22Rv1 (cell line): ENCODE measurements around the gene GDPGP1.

Source experiments
- H3K27ac ChIP-seq: fragments of 450-650 bp; 2 replicates; pipeline ENCODE4 v1.5.1; 2017
- ZFX ChIP-seq: fragments of 450-650 bp; IDR thresholded peaks from 2 replicates; pipeline ENCODE4 v1.6.1; 2017; ENCODE audit warnings: antibody characterized with exemption, borderline replicate concordance
- TF ChIP-seq, protein P1 (sequence below): fragments of 450-650 bp; IDR thresholded peaks from 2 replicates; pipeline ENCODE4 v1.5.1; 2017; ENCODE audit warnings: mild to moderate bottlenecking

GDPGP1 gene

DNA sequence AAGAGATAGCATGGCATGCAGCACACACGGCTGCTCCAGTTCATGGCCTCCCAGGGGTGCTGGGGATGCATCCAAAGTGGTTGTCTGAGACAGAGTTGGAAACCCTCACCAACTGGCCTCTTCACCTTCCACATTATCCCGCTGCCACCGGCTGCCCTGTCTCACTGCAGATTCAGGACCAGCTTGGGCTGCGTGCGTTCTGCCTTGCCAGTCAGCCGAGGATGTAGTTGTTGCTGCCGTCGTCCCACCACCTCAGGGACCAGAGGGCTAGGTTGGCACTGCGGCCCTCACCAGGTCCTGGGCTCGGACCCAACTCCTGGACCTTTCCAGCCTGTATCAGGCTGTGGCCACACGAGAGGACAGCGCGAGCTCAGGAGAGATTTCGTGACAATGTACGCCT lies 5.0 kb upstream of the GDPGP1 start:
- no peak overlapping the region for H3K27ac ChIP-seq
- TF ChIP-seq, protein P1, sequence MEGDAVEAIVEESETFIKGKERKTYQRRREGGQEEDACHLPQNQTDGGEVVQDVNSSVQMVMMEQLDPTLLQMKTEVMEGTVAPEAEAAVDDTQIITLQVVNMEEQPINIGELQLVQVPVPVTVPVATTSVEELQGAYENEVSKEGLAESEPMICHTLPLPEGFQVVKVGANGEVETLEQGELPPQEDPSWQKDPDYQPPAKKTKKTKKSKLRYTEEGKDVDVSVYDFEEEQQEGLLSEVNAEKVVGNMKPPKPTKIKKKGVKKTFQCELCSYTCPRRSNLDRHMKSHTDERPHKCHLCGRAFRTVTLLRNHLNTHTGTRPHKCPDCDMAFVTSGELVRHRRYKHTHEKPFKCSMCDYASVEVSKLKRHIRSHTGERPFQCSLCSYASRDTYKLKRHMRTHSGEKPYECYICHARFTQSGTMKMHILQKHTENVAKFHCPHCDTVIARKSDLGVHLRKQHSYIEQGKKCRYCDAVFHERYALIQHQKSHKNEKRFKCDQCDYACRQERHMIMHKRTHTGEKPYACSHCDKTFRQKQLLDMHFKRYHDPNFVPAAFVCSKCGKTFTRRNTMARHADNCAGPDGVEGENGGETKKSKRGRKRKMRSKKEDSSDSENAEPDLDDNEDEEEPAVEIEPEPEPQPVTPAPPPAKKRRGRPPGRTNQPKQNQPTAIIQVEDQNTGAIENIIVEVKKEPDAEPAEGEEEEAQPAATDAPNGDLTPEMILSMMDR, result no peak
- no peak for TF ChIP-seq ZFX

DNA sequence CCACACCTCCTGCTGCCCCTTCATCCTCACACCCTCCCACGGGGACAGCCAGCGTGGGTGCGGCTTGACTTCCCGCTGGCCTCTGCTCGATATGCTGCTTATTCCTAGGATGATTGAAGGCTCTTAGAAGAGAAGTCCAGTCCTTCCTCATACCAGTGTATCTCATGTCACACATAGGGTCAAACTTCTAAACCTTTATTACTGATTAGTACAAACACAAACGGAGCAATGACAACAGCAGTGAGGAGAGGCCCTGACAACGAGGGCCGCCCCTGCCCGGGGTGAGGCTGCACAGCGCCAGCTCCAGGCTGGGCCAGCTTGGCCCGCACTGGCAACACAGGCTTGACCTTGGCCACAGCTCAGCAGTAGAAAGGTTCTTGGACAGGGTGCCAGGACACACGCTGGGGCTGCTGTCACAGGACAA lies 3.9 kb upstream of the GDPGP1 start:
- no peak for TF ChIP-seq ZFX
- TF ChIP-seq, protein P1, result no peak
- peak overlapping the region; percentile 86 for H3K27ac ChIP-seq

DNA sequence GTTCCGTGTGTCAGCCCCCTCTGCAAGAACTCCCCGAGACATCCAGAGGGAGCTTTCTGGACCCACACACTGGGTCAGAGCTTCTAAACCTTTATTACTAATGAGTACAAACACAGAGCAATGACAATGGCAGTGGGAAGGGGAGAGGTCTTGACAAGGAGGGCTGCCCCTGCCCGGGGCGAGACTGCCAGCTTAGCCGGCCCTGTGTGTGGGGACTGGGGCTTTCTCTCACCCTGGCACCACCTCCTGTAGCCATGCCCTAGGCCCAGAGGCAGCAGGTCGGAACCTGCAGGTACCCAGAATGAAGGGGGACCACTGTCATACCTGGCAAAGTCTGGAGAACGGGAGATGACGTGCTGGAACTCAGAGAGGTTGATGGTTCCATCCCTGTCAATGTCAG lies 3.4 kb upstream of the GDPGP1 start:
- peak overlapping the region; percentile 86 for H3K27ac ChIP-seq
- TF ChIP-seq ZFX, result no peak
- TF ChIP-seq, protein P1, result no peak

DNA sequence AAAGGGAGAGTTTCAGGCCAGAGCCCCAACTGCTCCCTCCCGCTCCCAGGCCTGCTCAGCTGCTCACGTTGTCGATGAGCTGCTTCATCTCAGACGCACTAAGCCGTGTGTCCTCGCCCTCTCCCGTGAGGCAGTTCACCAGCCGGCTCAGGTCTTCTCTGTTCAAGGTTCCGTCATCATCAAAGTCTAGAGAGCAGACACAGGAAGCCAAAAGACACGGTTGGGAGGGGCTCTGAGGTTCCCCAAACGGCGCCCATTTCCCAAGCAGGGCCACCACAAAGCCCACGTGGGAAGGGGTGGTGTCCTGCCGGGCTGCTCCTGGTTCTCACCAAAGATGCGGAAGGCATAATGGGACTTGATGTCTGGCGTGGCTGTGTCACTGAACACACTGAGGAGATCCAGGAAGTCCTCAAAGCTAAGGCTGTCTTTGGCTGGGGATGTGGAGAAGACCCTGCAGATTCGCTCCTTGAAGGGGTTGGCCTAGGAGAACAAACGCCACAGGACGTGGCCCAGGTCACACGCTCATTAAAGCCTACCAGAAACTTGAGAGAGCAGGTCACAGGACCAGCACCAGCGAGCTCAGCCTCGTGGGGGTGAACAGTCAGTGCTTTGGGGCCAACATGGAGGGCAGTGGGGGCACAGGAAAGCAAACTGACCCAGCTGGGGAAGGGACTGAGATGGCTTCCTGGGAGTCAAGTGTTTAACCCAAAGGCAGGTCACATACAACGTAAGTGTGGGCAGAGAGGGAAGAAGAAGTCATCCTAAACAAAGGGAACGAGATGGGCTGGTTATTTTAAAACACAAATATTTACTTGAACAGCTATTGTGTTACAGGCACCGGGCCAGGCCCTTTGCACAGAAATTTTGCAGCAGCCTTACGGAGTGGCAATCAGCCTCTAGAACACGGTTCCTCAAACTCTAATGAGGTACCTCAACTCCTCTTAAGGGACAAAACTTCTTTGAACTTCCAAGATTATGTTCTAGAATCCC lies 2.7 kb upstream of the GDPGP1 start:
- H3K27ac ChIP-seq, result peak overlapping the region; percentile 86
- no peak for TF ChIP-seq ZFX
- TF ChIP-seq, protein P1, result no peak

DNA sequence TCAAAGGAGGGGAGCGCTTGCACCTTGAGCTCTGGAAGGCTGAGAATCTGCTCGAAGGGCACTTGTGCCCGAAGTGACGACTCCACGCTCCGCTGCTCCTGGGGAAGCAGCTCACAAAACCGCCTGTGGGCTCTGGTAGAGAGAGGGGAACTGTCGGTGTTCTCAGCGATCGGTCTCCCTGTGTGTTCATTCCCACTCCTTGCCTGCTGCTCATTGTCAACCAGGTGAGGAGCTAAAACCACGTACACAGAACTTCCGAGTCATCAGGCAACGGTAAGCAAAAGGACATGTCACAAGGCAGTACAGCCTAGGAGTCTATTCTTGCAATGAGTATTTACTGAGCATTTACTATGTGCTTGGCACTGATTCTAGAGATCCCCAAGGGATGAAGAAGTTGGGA lies 1.8 kb upstream of the GDPGP1 start:
- TF ChIP-seq, protein P1, result no peak
- no peak for TF ChIP-seq ZFX
- H3K27ac ChIP-seq, result peak overlapping the region; percentile 86

DNA sequence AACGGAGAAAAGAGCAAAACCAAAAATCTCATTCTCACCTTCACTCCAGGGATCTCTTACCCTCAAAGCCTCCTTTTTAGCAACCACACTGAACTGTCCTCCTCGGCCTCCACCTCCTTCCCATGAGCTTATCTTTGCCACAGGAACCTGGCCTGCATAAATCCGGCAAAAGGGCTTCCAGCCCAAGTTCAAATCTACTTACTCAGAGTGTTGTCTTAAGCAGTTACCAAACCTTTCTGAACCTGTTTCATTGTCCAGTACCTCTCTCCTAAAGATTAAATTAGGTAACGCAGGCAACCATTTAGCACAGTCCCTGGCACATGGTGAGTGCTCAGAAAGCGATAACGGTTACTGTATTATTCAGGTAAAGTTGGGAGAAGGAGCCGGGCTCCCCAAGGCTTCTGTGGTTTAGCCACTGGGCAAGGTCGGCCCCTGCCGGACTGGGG lies 1.0 kb upstream of the GDPGP1 start:
- H3K27ac ChIP-seq, result peak overlapping the region; percentile 86
- TF ChIP-seq ZFX, result no peak
- TF ChIP-seq, protein P1, result peak; percentile 56
